Heart left ventricle (tissue), 16 donors: ENCODE measurements around the gene GTF3C1. TPM values are rescaled to one million over a fixed set of nuclear protein-coding genes. Genes with fewer than 3 reads are reported as not detected.

Source experiments
- ATAC-seq, 4 donors: fragments of 200-7000 bp; cut with Tn5 transposase; one replicate each; pipeline ENCODE4 v1.9.1; 2020 to 2022; ENCODE audit warnings: moderate library complexity in 4 of 4, mild to moderate bottlenecking in 3 of 4, moderate number of reproducible peaks in 1 of 4
- DNase-seq, 5 donors: peaks; one replicate each; pipeline ENCODE4 v3.0.0-alpha.2; 2020
- H3K27ac ChIP-seq, 12 donors: fragments of 200-600 bp; sonication (generic) in 4 of 12; one replicate each; pipeline versions ENCODE4 v1.5.0 to v1.8.0; 2016 to 2022; ENCODE audit warnings: mild to moderate bottlenecking in 2 of 12
- H3K27me3 ChIP-seq, 9 donors: fragments of 200-600 bp; sonication (generic) in 2 of 9; one replicate each; pipeline versions ENCODE4 v1.5.1 to v1.8.0; 2016 to 2022; ENCODE audit warnings: mild to moderate bottlenecking in 3 of 9
- H3K36me3 ChIP-seq, 9 donors: fragments of 200-600 bp; sonication (generic) in 2 of 9; one replicate each; pipeline versions ENCODE4 v1.5.0 to v1.8.0; 2018 to 2022; ENCODE audit warnings: mild to moderate bottlenecking in 2 of 9
- H3K4me1 ChIP-seq, 12 donors: fragments of 200-600 bp; sonication (generic) in 4 of 12; one replicate each; pipeline versions ENCODE4 v1.5.0 to v1.8.0; 2016 to 2022; ENCODE audit warnings: mild to moderate bottlenecking in 3 of 12
- H3K4me3 ChIP-seq, 12 donors: fragments of 200-600 bp; sonication (generic) in 4 of 12; one replicate each; pipeline versions ENCODE4 v1.5.0 to v1.8.0; 2017 to 2022; ENCODE audit warnings: mild to moderate bottlenecking in 9 of 12, moderate library complexity in 4 of 12
- H3K9me3 ChIP-seq, 12 donors: fragments of 200-600 bp; sonication (generic) in 4 of 12; one replicate each; pipeline versions ENCODE4 v1.5.0 to v1.8.0; 2016 to 2022; ENCODE audit warnings: mild to moderate bottlenecking in 1 of 12
- CTCF ChIP-seq, 12 donors: fragments of 200-600 bp; sonication (generic) in 4 of 12; IDR thresholded peaks; one replicate each; pipeline versions ENCODE4 v1.5.0 to v1.8.0; 2018 to 2022; ENCODE audit warnings: antibody characterized with exemption in 12 of 12, mild to moderate bottlenecking in 5 of 12
- POLR2A ChIP-seq, 2 donors: fragments of 450-650 bp; IDR thresholded peaks; one replicate each; pipeline ENCODE4 v1.6.1; 2017; ENCODE audit warnings: antibody characterized with exemption in 2 of 2, mild to moderate bottlenecking in 2 of 2, moderate library complexity in 2 of 2
- WGBS, 4 donors: extraction: QIAGEN DNeasy Blood & Tissue Kit in 2 of 4; methylation state at CpG; one replicate each; pipeline versions ENCODE4 v1.1.5 to v1.1.7; 2013 to 2018; 5-methylcytosine and 5-hydroxymethylcytosine counted together
- intact Hi-C, 10 donors: fragments of 100-400 bp; cut with DNase I; formaldehyde crosslinking; loops; one replicate each; pipeline versions ENCODE4 v1.11.1 to v1.14.2; 2022
- polyA plus RNA-seq, 2 donors: library from polyadenylated mRNA; stranded (reverse); fragments of 200-250 nt; gene quantifications; one replicate each; pipeline ENCODE4 v1.2.3, GENCODE V29; 2013
- total RNA-seq, 9 donors: library from RNA; depleted of rRNA in 2 of 9; stranded (reverse); fragments of >200 nt in 2 of 9; fragmentation: NEBNext Ultra II Directional in 3 of 9; extraction: Animal tissue kit (Norgen Biotek cat#: 25700) in 3 of 9; gene quantifications; one replicate each; pipeline versions ENCODE4 v1.1.0 to v1.2.4, GENCODE V29; 2016 to 2023
- donor health status: ischemic (EF 13 %, LVEDD 7.1; RV severe dilation, severe dysfunction).
- donor health status: healthy with polysubstance abuse.
- donor health status: DM: no; HTN: yes; CAD: no.
- donor health status: DM: no; HTN: no; CAD: no.
- donor health status: ischemic (EF 25% LVEDD 6.9; RV normal size, moderate dysfunction).
- donor health status: ischemic (EF 25% LVEDD 5.7; RV mildly dilated, moderate dysfunction).
- donor health status: healthy.
- donor health status: DM: yes; HTN: yes; CAD: no.
- donor health status: ischemic (EF 35%, LVEDD 5.7; RV mildly dilated, moderate dysfunction).
- donor health status: nonischemic (EF 11% LVEDD 7.7; RV severe dilation, severe dysfunction).
- donor health status: DM: yes; HTN: yes; CAD: no.
- donor health status: PGD.
- donor health status: ischemic (EF 29% LVEDD 5.4; RV normal size, mild dysfunction).
- donor health status: nonischemic (EF 23%, LVEDD 6.1; RV moderate dilation, normal function).

The GTF3C1 gene
- total and polyA plus RNA-seq, 11 donors: 48.1 to 80.3 (median 69.5) TPM

- H3K27me3 ChIP-seq: peaks cover 0 to 35% (median 0%) of the 10 kb centered on the region in 9 donors
- no peak for ATAC-seq
- intact Hi-C loops: no loop called here
Observed at GRCh38 chr16:27428026-27428785, 121.5 kb downstream of the GTF3C1 start.

DNA sequence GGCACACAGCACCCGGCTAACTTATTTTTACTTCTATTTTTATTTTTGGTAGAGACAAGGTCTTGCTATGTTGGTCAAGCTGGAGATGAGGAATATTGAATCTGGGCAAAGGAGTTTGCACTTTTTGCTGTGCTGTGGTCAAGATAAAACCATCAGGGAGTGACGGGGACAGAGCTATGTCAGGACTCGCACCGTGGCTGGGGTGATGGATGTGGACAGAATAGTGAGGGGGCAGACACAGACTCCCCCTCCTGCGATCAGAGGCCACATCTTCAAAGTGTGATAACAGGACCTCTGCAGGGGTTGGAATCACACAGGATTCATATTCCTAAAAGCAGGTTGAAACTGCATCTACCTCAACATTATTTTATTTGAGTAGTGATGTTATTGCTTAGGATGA, 122.2 kb downstream of the GTF3C1 start:
- peak in 1 of 5 donors; percentile 3 for DNase-seq

More at GRCh38 chr16:27428026-27428785, 121.5 kb downstream of the GTF3C1 start:
- peaks cover 0 to 35% (median 0%) of the 10 kb centered on the region in 12 donors for H3K4me1 ChIP-seq
- H3K27ac ChIP-seq: no peak overlapping the region
- whole genome bisulfite sequencing, 4 donors: 82 to 89% (median 86%) methylated on average over 4 of the region's 4 CpGs
- peak in 1 of 5 donors; percentile 11 for DNase-seq
- TF ChIP-seq CTCF (IDR thresholded peaks at IDR 0.05) (peak in 1 of 12 donors; percentile 12), POLR2A (IDR thresholded peaks at IDR 0.05) (no peak)
- H3K4me3 ChIP-seq: no peak overlapping the region
- H3K36me3 ChIP-seq: no peaks in the 10 kb centered on the region
- H3K9me3 ChIP-seq: peaks cover 0 to 6% (median 0%) of the 10 kb centered on the region in 12 donors

DNA sequence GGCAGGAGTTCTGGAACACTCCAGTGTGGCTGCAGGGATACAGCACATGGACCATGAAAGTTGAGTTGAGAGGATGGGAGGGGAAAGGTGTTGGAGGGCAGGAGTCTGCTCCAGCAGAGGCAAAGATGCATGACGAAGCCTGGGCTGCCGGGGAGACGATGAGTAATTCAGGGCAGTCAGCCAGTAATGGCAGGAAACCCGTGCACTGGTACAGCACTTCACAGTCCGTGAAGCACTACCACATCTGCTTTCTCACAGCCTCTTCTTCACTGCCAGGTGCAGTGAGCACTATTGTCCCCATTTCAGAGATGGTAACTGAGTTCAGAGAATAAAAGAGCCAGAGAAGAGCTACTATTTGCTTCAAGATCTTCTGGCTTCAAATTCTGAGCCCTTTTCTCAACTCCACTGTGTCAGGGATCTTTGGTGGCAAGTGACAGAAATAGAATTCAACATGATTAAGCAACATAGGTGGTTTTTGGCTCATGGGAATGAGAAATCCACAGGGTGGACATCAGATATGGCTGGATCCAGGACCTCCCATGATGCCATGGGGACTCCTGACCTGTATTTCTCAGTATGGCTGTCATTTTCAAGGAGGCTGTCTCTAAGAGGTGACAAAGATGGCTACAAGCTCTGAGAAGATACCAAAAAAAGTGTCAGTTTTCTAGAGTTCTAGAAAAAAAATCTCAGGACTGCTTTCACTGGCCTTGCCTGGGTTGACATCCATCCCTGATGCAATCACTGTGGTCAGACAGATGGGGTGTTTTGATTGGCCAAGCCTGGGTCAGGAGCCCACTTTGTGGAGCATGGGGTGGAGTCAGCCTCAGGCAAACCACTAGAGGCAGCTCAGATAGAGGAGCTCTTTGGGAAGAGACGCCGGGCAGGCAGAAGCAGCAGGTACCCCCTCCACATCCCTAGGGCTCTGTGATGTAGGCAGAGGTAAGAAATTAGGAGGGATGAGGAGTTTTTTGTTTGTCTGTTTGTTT, 123.0 kb downstream of the GTF3C1 start:
- TF ChIP-seq POLR2A (IDR thresholded peaks at IDR 0.05) (no peak), CTCF (IDR thresholded peaks at IDR 0.05) (no peak)
- peak in 1 of 5 donors; percentile 18 for DNase-seq
- Histone ChIP-seq H3K9me3 (peaks cover 0 to 20% (median 13%) of the 10 kb centered on the region in 12 donors), H3K27ac (peak overlapping the region in 1 of 12 donors; percentile 49), H3K4me3 (no peak overlapping the region), H3K36me3 (no peaks in the 10 kb centered on the region), H3K27me3 (peaks cover 0 to 35% (median 0%) of the 10 kb centered on the region in 9 donors), H3K4me1 (peaks cover 0 to 32% (median 0%) of the 10 kb centered on the region in 12 donors)
- WGBS, 4 donors: 34 to 45% (median 42%) methylated on average over 7 of the region's 7 CpGs
- intact Hi-C loops: no loop called here
- ATAC-seq: peak in 2 of 4 donors; percentile 36 to 49

More for the DNA sequence above, 122.2 kb downstream of the GTF3C1 start:
- 61 to 79% (median 71%) methylated on average over 5 of the region's 5 CpGs for WGBS, 4 donors
- Histone ChIP-seq H3K9me3 (peaks cover 0 to 12% (median 6%) of the 10 kb centered on the region in 12 donors), H3K27me3 (peaks cover 0 to 35% (median 0%) of the 10 kb centered on the region in 9 donors), H3K4me3 (no peak overlapping the region), H3K27ac (no peak overlapping the region), H3K4me1 (peaks cover 0 to 32% (median 0%) of the 10 kb centered on the region in 12 donors), H3K36me3 (no peaks in the 10 kb centered on the region)
- no peak for ATAC-seq
- TF ChIP-seq POLR2A (IDR thresholded peaks at IDR 0.05) (no peak), CTCF (IDR thresholded peaks at IDR 0.05) (no peak)
- intact Hi-C loops: no loop called here
